B cell (primary cell): ENCODE data around the gene HTT.

Experiments
- EZH2 ChIP-seq: IDR thresholded peaks from 2 replicates; pipeline ENCODE4 v1.6.1; 2012; ENCODE audit warnings: borderline replicate concordance, low read depth, mild to moderate bottlenecking, moderate library complexity, low read length; ENCODE audit not compliant: insufficient read depth, poor library complexity, severe bottlenecking
- TF ChIP-seq, protein P1 (sequence below): fragments of 200-600 bp; IDR thresholded peaks from one replicate; pipeline ENCODE4 v1.8.0; 2022; ENCODE audit warnings: antibody characterized with exemption, mild to moderate bottlenecking

- no peak for TF ChIP-seq EZH2
- TF ChIP-seq, protein P1, sequence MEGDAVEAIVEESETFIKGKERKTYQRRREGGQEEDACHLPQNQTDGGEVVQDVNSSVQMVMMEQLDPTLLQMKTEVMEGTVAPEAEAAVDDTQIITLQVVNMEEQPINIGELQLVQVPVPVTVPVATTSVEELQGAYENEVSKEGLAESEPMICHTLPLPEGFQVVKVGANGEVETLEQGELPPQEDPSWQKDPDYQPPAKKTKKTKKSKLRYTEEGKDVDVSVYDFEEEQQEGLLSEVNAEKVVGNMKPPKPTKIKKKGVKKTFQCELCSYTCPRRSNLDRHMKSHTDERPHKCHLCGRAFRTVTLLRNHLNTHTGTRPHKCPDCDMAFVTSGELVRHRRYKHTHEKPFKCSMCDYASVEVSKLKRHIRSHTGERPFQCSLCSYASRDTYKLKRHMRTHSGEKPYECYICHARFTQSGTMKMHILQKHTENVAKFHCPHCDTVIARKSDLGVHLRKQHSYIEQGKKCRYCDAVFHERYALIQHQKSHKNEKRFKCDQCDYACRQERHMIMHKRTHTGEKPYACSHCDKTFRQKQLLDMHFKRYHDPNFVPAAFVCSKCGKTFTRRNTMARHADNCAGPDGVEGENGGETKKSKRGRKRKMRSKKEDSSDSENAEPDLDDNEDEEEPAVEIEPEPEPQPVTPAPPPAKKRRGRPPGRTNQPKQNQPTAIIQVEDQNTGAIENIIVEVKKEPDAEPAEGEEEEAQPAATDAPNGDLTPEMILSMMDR: no peak
Observed at GRCh38 chr4:3247399-3248177, 173.1 kb downstream of the HTT start.
